HepG2 (cell line): ENCODE data around the gene RTEL1. TPM values are rescaled to one million over a fixed set of nuclear protein-coding genes. Genes with fewer than 3 reads are reported as not detected.

ENCODE experiments used
- HOXA3 ChIP-seq: sonication (generic); formaldehyde crosslinking; IDR thresholded peaks from 2 replicates; pipeline ENCODE4 v1.5.0; 2020; ENCODE audit warnings: missing genetic modification reagents
- MTF2 ChIP-seq: sonication (generic); formaldehyde crosslinking; IDR thresholded peaks from 2 replicates; pipeline ENCODE4 v1.5.0; 2020; ENCODE audit warnings: missing genetic modification reagents, borderline replicate concordance
- NR2F6 ChIP-seq, 2 experiments: IDR thresholded peaks; 2 replicates each; pipeline ENCODE4 v1.6.1; 2016; ENCODE audit warnings: antibody characterized with exemption in 1 of 2, mild to moderate bottlenecking in 1 of 2
- POLR2G ChIP-seq: fragments of 200-400 bp; formaldehyde crosslinking; IDR thresholded peaks from 2 replicates; pipeline ENCODE4 v1.6.1; 2018; ENCODE audit warnings: mild to moderate bottlenecking, low read depth, low read length, moderate library complexity
- RAD21 ChIP-seq: fragments of 450-650 bp; formaldehyde crosslinking; IDR thresholded peaks from 2 replicates; pipeline ENCODE4 v1.5.0; 2020; ENCODE audit warnings: mild to moderate bottlenecking
- SOX6 ChIP-seq, 2 experiments: fragments of 450-650 bp in 1 of 2; sonication (generic) in 1 of 2; formaldehyde crosslinking in 1 of 2; IDR thresholded peaks; 2 replicates each; pipeline versions ENCODE4 v1.4.0 to v1.6.1; 2017 to 2020; ENCODE audit warnings: antibody characterized with exemption in 1 of 2, mild to moderate bottlenecking in 1 of 2, missing genetic modification reagents in 1 of 2
- SP4 ChIP-seq: sonication (generic); formaldehyde crosslinking; IDR thresholded peaks from 2 replicates; pipeline ENCODE4 v1.8.1; 2023; ENCODE audit warnings: mild to moderate bottlenecking, missing genetic modification reagents
- ZBED4 ChIP-seq: sonication (generic); formaldehyde crosslinking; IDR thresholded peaks from 2 replicates; pipeline ENCODE4 v1.4.0; 2020; ENCODE audit warnings: missing genetic modification reagents, borderline replicate concordance
- ZBTB7B ChIP-seq: sonication (generic); formaldehyde crosslinking; IDR thresholded peaks from 2 replicates; pipeline ENCODE4 v1.4.0; 2020; ENCODE audit warnings: missing genetic modification reagents
- ZIK1 ChIP-seq: sonication (generic); formaldehyde crosslinking; IDR thresholded peaks from 2 replicates; pipeline ENCODE4 v1.5.0; 2020; ENCODE audit warnings: mild to moderate bottlenecking, low read depth, missing genetic modification reagents, borderline replicate concordance
- ZNF160 ChIP-seq: sonication (generic); formaldehyde crosslinking; IDR thresholded peaks from 2 replicates; pipeline ENCODE4 v1.8.0; 2022; ENCODE audit warnings: mild to moderate bottlenecking, inconsistent platforms, missing genetic modification reagents
- ZNF460 ChIP-seq: sonication (generic); formaldehyde crosslinking; IDR thresholded peaks from 2 replicates; pipeline ENCODE4 v1.5.1; 2020; ENCODE audit warnings: missing genetic modification reagents, mild to moderate bottlenecking, borderline replicate concordance
- ZNF550 ChIP-seq: sonication (generic); formaldehyde crosslinking; IDR thresholded peaks from 2 replicates; pipeline ENCODE4 v1.4.0; 2020; ENCODE audit warnings: mild to moderate bottlenecking, missing genetic modification reagents, borderline replicate concordance
- ZNF598 ChIP-seq: sonication (generic); formaldehyde crosslinking; IDR thresholded peaks from 2 replicates; pipeline ENCODE4 v1.5.1; 2020; ENCODE audit warnings: mild to moderate bottlenecking, missing genetic modification reagents, borderline replicate concordance
- ZNF788 ChIP-seq: sonication (generic); formaldehyde crosslinking; IDR thresholded peaks from 2 replicates; pipeline ENCODE4 v1.5.0; 2020; ENCODE audit warnings: mild to moderate bottlenecking, missing genetic modification reagents, borderline replicate concordance
- polyA plus RNA-seq, 8 experiments: library from polyadenylated mRNA; depleted of rRNA in 3 of 8; stranded (reverse) in 7 of 8; unstranded in 1 of 8; fragments of >200 nt; fragmentation: Illumina TruSeq in 4 of 8; extraction: Trizol in 4 of 8; gene quantifications; 2 replicates each; pipeline versions ENCODE4 v1.2.1 to v1.2.3, GENCODE V29; 2011 to 2016; ENCODE audit warnings: low read depth in 4 of 8, missing spikeins in 1 of 8, mixed read lengths in 1 of 8; ENCODE audit not compliant: insufficient read depth in 1 of 8
- total RNA-seq, 5 experiments: library from RNA; depleted of rRNA; stranded (reverse); fragments of >200 nt; fragmentation: Illumina TruSeq; extraction: Trizol; gene quantifications; 2 replicates each; pipeline ENCODE4 v1.2.3, GENCODE V29; 2016; ENCODE audit warnings: low read depth in 1 of 5
- TF ChIP-seq, protein P1 (sequence below): sonication (generic); formaldehyde crosslinking; IDR thresholded peaks from 2 replicates; pipeline ENCODE4 v1.5.1; 2020; ENCODE audit warnings: missing genetic modification reagents, mild to moderate bottlenecking, borderline replicate concordance
- TF ChIP-seq, protein P2 (sequence below): sonication (generic); formaldehyde crosslinking; IDR thresholded peaks from 2 replicates; pipeline ENCODE4 v1.5.0; 2020; ENCODE audit warnings: missing genetic modification reagents

The RTEL1 gene
- total and polyA plus RNA-seq, 2 of the 13 experiments (the other 11 are each of a cell fraction or from before 2014, with no cell fraction given), result 21.8 to 36.4 TPM

DNA sequence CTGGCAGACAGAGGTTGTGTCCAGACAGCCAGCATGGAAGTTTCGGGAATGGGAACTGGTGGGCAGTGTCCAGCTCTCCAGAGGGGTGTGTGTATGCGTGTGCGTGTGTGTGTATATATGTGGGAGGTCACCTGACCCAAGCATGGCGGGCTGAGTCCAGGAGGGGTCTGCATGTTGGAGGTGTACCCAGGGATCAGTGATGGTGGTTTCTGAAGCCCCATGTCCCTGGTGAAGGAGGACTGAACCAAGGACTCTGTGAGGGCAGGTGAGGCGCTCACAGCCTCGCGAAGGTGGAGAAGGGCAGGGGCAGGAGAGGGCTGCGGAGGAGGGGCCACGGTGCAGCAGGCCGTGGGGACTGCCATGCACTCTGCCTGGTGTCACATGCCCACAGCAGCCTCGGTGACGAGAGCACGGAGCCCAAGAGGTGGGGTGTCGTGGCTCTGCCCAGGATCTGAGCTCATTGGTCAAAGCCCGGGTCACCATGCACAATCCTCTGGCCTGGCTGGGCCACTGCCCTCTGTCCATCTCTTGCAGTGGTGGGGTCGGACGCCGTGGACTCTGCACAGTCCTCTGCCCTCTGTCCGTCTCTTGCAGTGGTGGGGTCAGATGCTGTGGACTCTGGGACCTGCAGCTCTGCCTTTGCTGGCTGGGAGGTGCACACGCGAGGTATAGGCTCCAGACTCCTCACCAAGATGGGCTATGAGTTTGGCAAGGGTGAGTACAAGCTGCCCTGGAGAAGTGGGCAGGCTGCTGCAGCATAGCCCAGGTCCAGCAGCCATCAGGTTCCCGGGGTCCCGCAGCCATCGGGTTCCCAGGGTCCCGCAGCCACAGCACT, 76.2 kb downstream of the RTEL1 start (continued):
- TF ChIP-seq ZBED4 (no peak; the same call in 1 of the 2 replicates), NR2F6 (IDR thresholded peaks at IDR 0.05) (peak; percentile 81), NR2F6 (CRISPR knock-in tag; IDR thresholded peaks at IDR 0.05) (peak; percentile 50; the same call in 1 of the 2 replicates), ZIK1 (CRISPR knock-in tag) (0 out of 2 replicates have a peak, but pooled peaks have one; percentile 29), RAD21 (CRISPR knock-in tag) (0 out of 2 replicates have a peak, but pooled peaks have one; percentile 30), ZNF160 (CRISPR knock-in tag) (0 out of 2 replicates have a peak, but pooled peaks have one; percentile 9), SP4 (peak; percentile 53), ZNF788 (0 out of 2 replicates have a peak, but pooled peaks have one; percentile 27), HOXA3 (peak; percentile 82), ZBTB7B (CRISPR knock-in tag) (peak; percentile 42; the same call in 1 of the 2 replicates), SOX6 (IDR thresholded peaks at IDR 0.05) (no peak), SOX6 (CRISPR knock-in tag; IDR thresholded peaks at IDR 0.05) (peak; percentile 30; the same call in 1 of the 2 replicates), MTF2 (no peak), ZNF460 (peak; percentile 23; the same call in 1 of the 2 replicates), ZNF550 (CRISPR knock-in tag) (no peak), POLR2G (no peak), ZNF598 (CRISPR knock-in tag) (0 out of 2 replicates have a peak, but pooled peaks have one; percentile 48)
- TF ChIP-seq, protein P1, sequence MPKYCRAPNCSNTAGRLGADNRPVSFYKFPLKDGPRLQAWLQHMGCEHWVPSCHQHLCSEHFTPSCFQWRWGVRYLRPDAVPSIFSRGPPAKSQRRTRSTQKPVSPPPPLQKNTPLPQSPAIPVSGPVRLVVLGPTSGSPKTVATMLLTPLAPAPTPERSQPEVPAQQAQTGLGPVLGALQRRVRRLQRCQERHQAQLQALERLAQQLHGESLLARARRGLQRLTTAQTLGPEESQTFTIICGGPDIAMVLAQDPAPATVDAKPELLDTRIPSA (CRISPR knock-in tag), result 0 out of 2 replicates have a peak, but pooled peaks have one; percentile 8
- TF ChIP-seq, protein P2, sequence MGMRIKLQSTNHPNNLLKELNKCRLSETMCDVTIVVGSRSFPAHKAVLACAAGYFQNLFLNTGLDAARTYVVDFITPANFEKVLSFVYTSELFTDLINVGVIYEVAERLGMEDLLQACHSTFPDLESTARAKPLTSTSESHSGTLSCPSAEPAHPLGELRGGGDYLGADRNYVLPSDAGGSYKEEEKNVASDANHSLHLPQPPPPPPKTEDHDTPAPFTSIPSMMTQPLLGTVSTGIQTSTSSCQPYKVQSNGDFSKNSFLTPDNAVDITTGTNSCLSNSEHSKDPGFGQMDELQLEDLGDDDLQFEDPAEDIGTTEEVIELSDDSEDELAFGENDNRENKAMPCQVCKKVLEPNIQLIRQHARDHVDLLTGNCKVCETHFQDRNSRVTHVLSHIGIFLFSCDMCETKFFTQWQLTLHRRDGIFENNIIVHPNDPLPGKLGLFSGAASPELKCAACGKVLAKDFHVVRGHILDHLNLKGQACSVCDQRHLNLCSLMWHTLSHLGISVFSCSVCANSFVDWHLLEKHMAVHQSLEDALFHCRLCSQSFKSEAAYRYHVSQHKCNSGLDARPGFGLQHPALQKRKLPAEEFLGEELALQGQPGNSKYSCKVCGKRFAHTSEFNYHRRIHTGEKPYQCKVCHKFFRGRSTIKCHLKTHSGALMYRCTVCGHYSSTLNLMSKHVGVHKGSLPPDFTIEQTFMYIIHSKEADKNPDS, result peak; percentile 25; the same call in 1 of the 2 replicates
